ENCODE results near the gene GNG7. TPM values are rescaled to one million over a fixed set of nuclear protein-coding genes. Genes with fewer than 3 reads are reported as not detected.
A peak's percentile ranks its signal among the peaks of the same experiment; 100 is the strongest.
"Not testable (repeated sequence)": the region's sequence is repeated elsewhere in the genome, so short reads cannot be mapped to it uniquely, and the experiment has no call there.

Gene GNG7
- total RNA-seq, 1 donor from 2014 or later = 0.06 TPM

GRCh38 chr19:2611483-2612464 lies 90.7 kb downstream of the GNG7 start:
- H3K4me3 ChIP-seq (ENCODE audit: low read depth, low read length) = no peak overlapping the region
- no peak for TF ChIP-seq CTCF (conservative IDR thresholded peaks at IDR 0.05; ENCODE audit: low read depth, low read length)
- DNase-seq (ENCODE audit: low read depth) = no peak

- DNase-seq (ENCODE audit: low read depth) = no peak
- H3K4me3 ChIP-seq (ENCODE audit: low read depth, low read length) = peak overlapping the region; percentile 52
- peak; percentile 91 for TF ChIP-seq CTCF (conservative IDR thresholded peaks at IDR 0.05; ENCODE audit: low read depth, low read length)
Measured at GRCh38 chr19:2610637-2611482, 91.6 kb downstream of the GNG7 start.

GRCh38 chr19:2609389-2610116 lies 92.9 kb downstream of the GNG7 start:
- H3K4me3 ChIP-seq (ENCODE audit: low read depth, low read length) = no peak overlapping the region
- TF ChIP-seq CTCF (conservative IDR thresholded peaks at IDR 0.05; ENCODE audit: low read depth, low read length) = no peak
- no peak for DNase-seq (ENCODE audit: low read depth)

GRCh38 chr19:2609034-2609388 lies 93.5 kb downstream of the GNG7 start:
- not testable (repeated sequence) for DNase-seq (ENCODE audit: low read depth); H3K4me3 ChIP-seq (ENCODE audit: low read depth, low read length)

GRCh38 chr19:2608602-2608922 lies 93.9 kb downstream of the GNG7 start:
- TF ChIP-seq CTCF (conservative IDR thresholded peaks at IDR 0.05; ENCODE audit: low read depth, low read length) = no peak
- no peak for DNase-seq (ENCODE audit: low read depth)
- no peak overlapping the region for H3K4me3 ChIP-seq (ENCODE audit: low read depth, low read length)

GRCh38 chr19:2607712-2608601 lies 94.5 kb downstream of the GNG7 start:
- TF ChIP-seq CTCF (conservative IDR thresholded peaks at IDR 0.05; ENCODE audit: low read depth, low read length) = no peak
- no peak for DNase-seq (ENCODE audit: low read depth)
- H3K4me3 ChIP-seq (ENCODE audit: low read depth, low read length) = no peak overlapping the region

GRCh38 chr19:2606774-2607173 lies 95.7 kb downstream of the GNG7 start:
- not testable (repeated sequence) for DNase-seq (ENCODE audit: low read depth); H3K4me3 ChIP-seq (ENCODE audit: low read depth, low read length)

GRCh38 chr19:2605889-2606288 lies 96.6 kb downstream of the GNG7 start:
- not testable (repeated sequence) for H3K4me3 ChIP-seq (ENCODE audit: low read depth, low read length); DNase-seq (ENCODE audit: low read depth)

All from epithelial cell of proximal tubule (primary cell).